Measurements from ENCODE around the gene KCNQ1OT1. TPM values are rescaled to one million over a fixed set of nuclear protein-coding genes. Genes with fewer than 3 reads are reported as not detected.

Gene KCNQ1OT1
- total RNA-seq, 1 experiment from 2014 or later = 1.3 TPM

- Mint-ChIP-seq H3K9me3 (ENCODE audit: low read depth, unreplicated experiment) (no peaks in the 10 kb centered on the region), H3K4me1 (ENCODE audit: low read depth, unreplicated experiment) (peaks cover 9% of the 10 kb centered on the region), H3K27ac (ENCODE audit: unreplicated experiment) (no peak overlapping the region), H3K27me3 (ENCODE audit: unreplicated experiment) (no peaks in the 10 kb centered on the region), H3K4me3 (ENCODE audit: low read depth, unreplicated experiment) (no peak overlapping the region), H3K36me3 (ENCODE audit: insufficient read depth, unreplicated experiment) (no peaks in the 10 kb centered on the region)
- intact Hi-C loops (cut with micrococcal nuclease; ENCODE audit: unreplicated experiment) = no loop called here
- TF ChIP-seq CTCF (IDR thresholded peaks at IDR 0.05; ENCODE audit: unreplicated experiment) = no peak
- BruUV-seq (replicated peaks) = no TSS peak
- CTCF ChIA-PET = no interaction called here
- DNase-seq = no peak
Observed at GRCh38 chr11:2685566-2686359, 14.0 kb downstream of the KCNQ1OT1 start.

GRCh38 chr11:2685051-2685450 lies 14.7 kb downstream of the KCNQ1OT1 start:
- DNase-seq = no peak
- intact Hi-C loops (cut with micrococcal nuclease; ENCODE audit: unreplicated experiment) = no loop called here
- no peak for TF ChIP-seq CTCF (IDR thresholded peaks at IDR 0.05; ENCODE audit: unreplicated experiment)
- Mint-ChIP-seq H3K27ac (ENCODE audit: unreplicated experiment) (no peak overlapping the region), H3K4me3 (ENCODE audit: low read depth, unreplicated experiment) (no peak overlapping the region), H3K27me3 (ENCODE audit: unreplicated experiment) (no peaks in the 10 kb centered on the region), H3K9me3 (ENCODE audit: low read depth, unreplicated experiment) (no peaks in the 10 kb centered on the region), H3K4me1 (ENCODE audit: low read depth, unreplicated experiment) (peaks cover 9% of the 10 kb centered on the region), H3K36me3 (ENCODE audit: insufficient read depth, unreplicated experiment) (no peaks in the 10 kb centered on the region)
- no TSS peak for BruUV-seq (replicated peaks)
- CTCF ChIA-PET = no interaction called here

GRCh38 chr11:2684581-2684980 lies 15.2 kb downstream of the KCNQ1OT1 start:
- Mint-ChIP-seq H3K27me3 (ENCODE audit: unreplicated experiment) (no peaks in the 10 kb centered on the region), H3K27ac (ENCODE audit: unreplicated experiment) (no peak overlapping the region), H3K4me3 (ENCODE audit: low read depth, unreplicated experiment) (no peak overlapping the region), H3K36me3 (ENCODE audit: insufficient read depth, unreplicated experiment) (no peaks in the 10 kb centered on the region), H3K9me3 (ENCODE audit: low read depth, unreplicated experiment) (no peaks in the 10 kb centered on the region), H3K4me1 (ENCODE audit: low read depth, unreplicated experiment) (peaks cover 9% of the 10 kb centered on the region)
- CTCF ChIA-PET = no interaction called here
- no TSS peak for BruUV-seq (replicated peaks)
- no peak for DNase-seq
- no peak for TF ChIP-seq CTCF (IDR thresholded peaks at IDR 0.05; ENCODE audit: unreplicated experiment)
- intact Hi-C loops (cut with micrococcal nuclease; ENCODE audit: unreplicated experiment) = no loop called here

GRCh38 chr11:2683806-2684205 lies 16.0 kb downstream of the KCNQ1OT1 start:
- peaks cover 9% of the 10 kb centered on the region for H3K4me1 Mint-ChIP-seq (ENCODE audit: low read depth, unreplicated experiment)
- no peak for DNase-seq
- no peaks in the 10 kb centered on the region for H3K27me3 Mint-ChIP-seq (ENCODE audit: unreplicated experiment)
- H3K9me3 Mint-ChIP-seq (ENCODE audit: low read depth, unreplicated experiment) = no peaks in the 10 kb centered on the region
- BruUV-seq (replicated peaks) = no TSS peak
- H3K4me3 Mint-ChIP-seq (ENCODE audit: low read depth, unreplicated experiment) = no peak overlapping the region
- H3K36me3 Mint-ChIP-seq (ENCODE audit: insufficient read depth, unreplicated experiment) = no peaks in the 10 kb centered on the region
- no peak for TF ChIP-seq CTCF (IDR thresholded peaks at IDR 0.05; ENCODE audit: unreplicated experiment)
- CTCF ChIA-PET = no interaction called here
- intact Hi-C loops (cut with micrococcal nuclease; ENCODE audit: unreplicated experiment) = no loop called here
- H3K27ac Mint-ChIP-seq (ENCODE audit: unreplicated experiment) = no peak overlapping the region

All from Calu3 (cell line).